GM08714 (cell line): ENCODE results near the gene ODF2.
A peak's percentile ranks its signal among the peaks of the same experiment; 100 is the strongest.
"Not testable (repeated sequence)": the region's sequence is repeated elsewhere in the genome, so short reads cannot be mapped to it uniquely, and the experiment has no call there.

Experiments
- H3K4me3 ChIP-seq: fragments of 200-500 bp; sonication (Bioruptor generic); 2 replicates; pipeline ENCODE4 v1.5.1; 2014; ENCODE audit warnings: mild to moderate bottlenecking, low read length, inconsistent platforms
- ZNF274 ChIP-seq: IDR thresholded peaks from 2 replicates; pipeline ENCODE4 v1.6.1; 2012; ENCODE audit warnings: mild to moderate bottlenecking, low read depth, low read length

Gene ODF2

GRCh38 chr9:128486201-128486600 lies 30.4 kb downstream of the ODF2 start:
- TF ChIP-seq ZNF274, result no peak
- H3K4me3 ChIP-seq, result no peak overlapping the region

- no peak overlapping the region for H3K4me3 ChIP-seq
Measured at GRCh38 chr9:128493424-128493823, 37.6 kb downstream of the ODF2 start.

GRCh38 chr9:128494108-128494745 lies 38.4 kb downstream of the ODF2 start:
- TF ChIP-seq ZNF274, result no peak
- H3K4me3 ChIP-seq, result no peak overlapping the region

More at GRCh38 chr9:128493424-128493823, 37.6 kb downstream of the ODF2 start:
- TF ChIP-seq ZNF274, result no peak

- no peak overlapping the region for H3K4me3 ChIP-seq
- TF ChIP-seq ZNF274, result no peak
Measured at GRCh38 chr9:128494746-128495129, 38.9 kb downstream of the ODF2 start.

- H3K4me3 ChIP-seq, result no peak overlapping the region
- no peak for TF ChIP-seq ZNF274
Measured at GRCh38 chr9:128495296-128495695, 39.5 kb downstream of the ODF2 start.

- no peak overlapping the region for H3K4me3 ChIP-seq
- no peak for TF ChIP-seq ZNF274
Measured at GRCh38 chr9:128495804-128496417, 40.1 kb downstream of the ODF2 start.

- no peak overlapping the region for H3K4me3 ChIP-seq
- no peak for TF ChIP-seq ZNF274
Measured at GRCh38 chr9:128497824-128498610, 42.2 kb downstream of the ODF2 start.

- TF ChIP-seq ZNF274, result no peak
- no peak overlapping the region for H3K4me3 ChIP-seq
Measured at GRCh38 chr9:128498911-128499310, 43.1 kb downstream of the ODF2 start.

GRCh38 chr9:128499920-128500319 lies 44.1 kb downstream of the ODF2 start:
- no peak overlapping the region for H3K4me3 ChIP-seq
- TF ChIP-seq ZNF274, result no peak

- H3K4me3 ChIP-seq, result not testable (repeated sequence)
Measured at GRCh38 chr9:128503415-128503825, 47.6 kb downstream of the ODF2 start.

- TF ChIP-seq ZNF274, result no peak
- H3K4me3 ChIP-seq, result peak overlapping the region; percentile 82; the same call in 1 of the 2 replicates
Measured at GRCh38 chr9:128503870-128504269, 48.1 kb downstream of the ODF2 start.

GRCh38 chr9:128504485-128505413 lies 48.9 kb downstream of the ODF2 start, which contains the start of gene GLE1:
GLE1 (plus strand) TSS chr9:128504719; CDS start chr9:128504806, 87 bp downstream.
- no peak for TF ChIP-seq ZNF274
- peak within 1 kb of the TSS; percentile 82 for H3K4me3 ChIP-seq

GRCh38 chr9:128505414-128505765 lies 49.6 kb downstream of the ODF2 start:
- TF ChIP-seq ZNF274, result no peak
- peak overlapping the region; percentile 82 for H3K4me3 ChIP-seq

- H3K4me3 ChIP-seq, result not testable (repeated sequence)
Measured at GRCh38 chr9:128505906-128506305, 50.1 kb downstream of the ODF2 start.
